Ovary (tissue), 9 donors: ENCODE measurements around the gene WHAMM. TPM values are rescaled to one million over a fixed set of nuclear protein-coding genes. Genes with fewer than 3 reads are reported as not detected.

Experiments
- DNase-seq, 5 donors: peaks; one replicate each; pipeline ENCODE4 v3.0.0-alpha.2; 2019 to 2020
- H3K27ac ChIP-seq, 2 donors: fragments of 200-600 bp; one replicate each; pipeline versions ENCODE4 v1.5.1 to v1.8.0; 2019 to 2022
- H3K27me3 ChIP-seq: fragments of 200-600 bp; one replicate; pipeline ENCODE4 v1.8.0; 2022
- H3K36me3 ChIP-seq: fragments of 200-600 bp; sonication (generic); one replicate; pipeline ENCODE4 v1.5.1; 2019
- H3K4me1 ChIP-seq: one replicate; pipeline ENCODE4 v1.8.1; 2013; ENCODE audit warnings: mild to moderate bottlenecking, moderate library complexity; ENCODE audit not compliant: insufficient read depth
- H3K4me3 ChIP-seq: fragments of 200-600 bp; sonication (generic); one replicate; pipeline ENCODE4 v1.5.1; 2017
- H3K9me3 ChIP-seq, 2 donors: fragments of 200-600 bp in 1 of 2; sonication (generic) in 1 of 2; one replicate each; pipeline versions ENCODE4 v1.5.1 to v1.8.1; 2013 to 2019; ENCODE audit warnings: mild to moderate bottlenecking in 1 of 2, moderate library complexity in 1 of 2
- EP300 ChIP-seq: sonication (generic); formaldehyde crosslinking; IDR thresholded peaks from one replicate; pipeline ENCODE4 v1.6.1; 2017; ENCODE audit warnings: antibody characterized with exemption
- POLR2A ChIP-seq: fragments of 450-650 bp; IDR thresholded peaks from one replicate; pipeline ENCODE4 v1.6.1; 2017; ENCODE audit warnings: antibody characterized with exemption, mild to moderate bottlenecking, moderate library complexity
- WGBS, 3 donors: extraction: QIAGEN DNeasy Blood & Tissue Kit in 1 of 3; methylation state at CpG; one replicate each; pipeline versions ENCODE4 v1.1.5 to v1.1.7; 2013 to 2017; 5-methylcytosine and 5-hydroxymethylcytosine counted together
- intact Hi-C, 4 donors: fragments of 100-400 bp; cut with DNase I; formaldehyde crosslinking; loops; one replicate each; pipeline versions ENCODE4 v1.11.0 to v1.15.1; 2022 to 2023
- polyA plus RNA-seq, 2 donors: library from polyadenylated mRNA; stranded (reverse); fragments of 200-250 nt in 1 of 2; fragments of 350-450 nt in 1 of 2; fragmentation: Illumina TruSeq in 1 of 2; extraction: RNeasy Lipid Tissue Mini Kit (QIAGEN cat#74804) in 1 of 2; gene quantifications; one replicate each; pipeline ENCODE4 v1.2.3, GENCODE V29; 2013 to 2014
- total RNA-seq, 7 donors: library from RNA; depleted of rRNA in 2 of 7; stranded (reverse); fragments of >200 nt in 2 of 7; fragmentation: NEBNext Ultra II Directional in 3 of 7; extraction: Animal tissue kit (Norgen Biotek cat#: 25700) in 3 of 7; gene quantifications; one replicate each; pipeline versions ENCODE4 v1.1.0 to v1.2.4, GENCODE V29; 2016 to 2023
- TF ChIP-seq, protein P1 (sequence below), 3 donors: fragments of 450-650 bp in 2 of 3; fragments of 200-600 bp in 1 of 3; IDR thresholded peaks; one replicate each; pipeline versions ENCODE4 v1.5.1 to v1.8.0; 2016 to 2022; ENCODE audit warnings: antibody characterized with exemption in 3 of 3, mild to moderate bottlenecking in 1 of 3
- donor health status: DM: no; HTN: no; CAD: no; lungs with moderate emphysema.
- donor health status: DM: no; HTN: no; CAD: no.
- donor health status: Bipolar disorder and iron deficiency.
- donor health status: DM: yes; HTN: yes; CAD: no.
- donor health status: DM: no; HTN: no; CAD: no.
- donor health status: DM: yes; HTN: yes; CAD: no.

WHAMM gene
- total and polyA plus RNA-seq, 9 donors, result 6.5 to 12.5 (median 8.5) TPM

DNA sequence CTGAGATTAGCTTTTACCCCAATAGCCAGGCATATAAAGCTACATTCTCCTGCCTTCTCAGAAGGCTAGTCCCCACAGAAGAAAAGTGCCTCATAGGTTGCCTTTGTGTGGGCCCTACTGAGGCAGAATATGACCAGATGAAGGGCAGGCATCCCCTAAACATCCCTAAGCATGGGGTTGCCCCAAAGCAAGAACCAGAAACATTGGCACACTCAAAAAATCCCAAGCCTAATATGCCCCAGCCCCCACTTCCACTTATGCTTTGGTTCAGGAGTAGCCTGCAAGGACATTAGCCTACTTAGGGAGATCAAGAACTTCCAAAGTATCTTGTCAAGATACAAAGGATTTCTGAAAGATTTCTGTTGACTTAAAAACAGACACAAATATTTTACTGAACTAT, 29.7 kb downstream of the WHAMM start:
- intact Hi-C loops, result no loop called here
- Histone ChIP-seq H3K4me3 (no peak overlapping the region), H3K27ac (no peak overlapping the region), H3K4me1 (no peaks in the 10 kb centered on the region), H3K27me3 (no peaks in the 10 kb centered on the region), H3K36me3 (no peaks in the 10 kb centered on the region), H3K9me3 (no peaks in the 10 kb centered on the region)
- TF ChIP-seq POLR2A (no peak), EP300 (no peak)
- TF ChIP-seq, protein P1, sequence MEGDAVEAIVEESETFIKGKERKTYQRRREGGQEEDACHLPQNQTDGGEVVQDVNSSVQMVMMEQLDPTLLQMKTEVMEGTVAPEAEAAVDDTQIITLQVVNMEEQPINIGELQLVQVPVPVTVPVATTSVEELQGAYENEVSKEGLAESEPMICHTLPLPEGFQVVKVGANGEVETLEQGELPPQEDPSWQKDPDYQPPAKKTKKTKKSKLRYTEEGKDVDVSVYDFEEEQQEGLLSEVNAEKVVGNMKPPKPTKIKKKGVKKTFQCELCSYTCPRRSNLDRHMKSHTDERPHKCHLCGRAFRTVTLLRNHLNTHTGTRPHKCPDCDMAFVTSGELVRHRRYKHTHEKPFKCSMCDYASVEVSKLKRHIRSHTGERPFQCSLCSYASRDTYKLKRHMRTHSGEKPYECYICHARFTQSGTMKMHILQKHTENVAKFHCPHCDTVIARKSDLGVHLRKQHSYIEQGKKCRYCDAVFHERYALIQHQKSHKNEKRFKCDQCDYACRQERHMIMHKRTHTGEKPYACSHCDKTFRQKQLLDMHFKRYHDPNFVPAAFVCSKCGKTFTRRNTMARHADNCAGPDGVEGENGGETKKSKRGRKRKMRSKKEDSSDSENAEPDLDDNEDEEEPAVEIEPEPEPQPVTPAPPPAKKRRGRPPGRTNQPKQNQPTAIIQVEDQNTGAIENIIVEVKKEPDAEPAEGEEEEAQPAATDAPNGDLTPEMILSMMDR (IDR thresholded peaks at IDR 0.05), result no peak
- no peak for DNase-seq

DNA sequence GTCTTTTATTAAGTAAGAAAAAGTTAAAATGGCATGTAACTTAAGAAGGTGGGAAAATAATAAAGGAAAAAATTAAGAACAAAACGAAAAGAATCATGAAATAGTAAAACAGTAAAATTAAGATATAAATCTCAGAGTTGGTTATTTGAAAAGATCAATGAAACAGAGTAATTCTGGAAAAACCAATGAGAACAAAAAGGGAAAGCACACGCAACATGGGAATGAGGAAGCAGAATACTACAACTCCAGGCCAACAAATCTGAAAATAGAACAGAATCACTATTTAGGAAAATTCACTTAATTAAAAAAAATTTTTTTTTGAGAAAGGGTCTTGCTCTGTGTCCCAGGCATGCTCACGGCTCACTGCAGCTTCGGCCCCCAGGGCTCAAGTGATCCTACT, 30.7 kb downstream of the WHAMM start:
- no peak overlapping the region for H3K27ac ChIP-seq
- DNase-seq, result no peak
- no peaks in the 10 kb centered on the region for H3K36me3 ChIP-seq
- no peak overlapping the region for H3K4me3 ChIP-seq
- TF ChIP-seq, protein P1 (IDR thresholded peaks at IDR 0.05), result no peak
- TF ChIP-seq EP300 (no peak), POLR2A (no peak)
- H3K27me3 ChIP-seq, result no peaks in the 10 kb centered on the region
- no peaks in the 10 kb centered on the region for H3K4me1 ChIP-seq
- intact Hi-C loops, result no loop called here
- no peaks in the 10 kb centered on the region for H3K9me3 ChIP-seq
- 94 to 97% (median 96%) methylated on average over 4 of the region's 4 CpGs for WGBS, 3 donors

DNA sequence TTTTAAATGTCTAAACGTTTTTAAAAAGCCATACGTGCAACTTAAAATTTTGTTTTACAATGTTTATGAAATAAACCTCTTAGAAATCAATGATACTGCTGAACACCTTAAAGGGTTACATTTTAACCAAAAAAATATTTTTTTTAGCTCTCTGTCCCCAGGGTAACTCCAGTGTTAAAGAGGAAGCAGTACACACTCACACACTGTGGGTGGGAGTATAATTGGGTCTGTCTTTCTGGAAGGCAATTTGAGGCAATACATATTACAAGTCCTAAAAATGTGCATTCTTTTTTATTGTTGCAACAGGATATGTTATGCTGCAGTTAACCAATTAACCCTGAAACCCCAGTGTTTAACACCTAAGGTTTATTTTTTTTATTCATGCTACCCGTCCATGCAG, 34.1 kb downstream of the WHAMM start:
- Histone ChIP-seq H3K36me3 (no peaks in the 10 kb centered on the region), H3K27me3 (no peaks in the 10 kb centered on the region), H3K9me3 (no peaks in the 10 kb centered on the region), H3K4me1 (no peaks in the 10 kb centered on the region), H3K4me3 (no peak overlapping the region), H3K27ac (no peak overlapping the region)
- no peak for DNase-seq
- TF ChIP-seq, protein P1 (IDR thresholded peaks at IDR 0.05), result no peak
- TF ChIP-seq EP300, result no peak
- no peak for TF ChIP-seq POLR2A
- intact Hi-C loops, result no loop called here
- WGBS, 3 donors, result 84 to 91% (median 86%) methylated on average over 3 of the region's 3 CpGs

DNA sequence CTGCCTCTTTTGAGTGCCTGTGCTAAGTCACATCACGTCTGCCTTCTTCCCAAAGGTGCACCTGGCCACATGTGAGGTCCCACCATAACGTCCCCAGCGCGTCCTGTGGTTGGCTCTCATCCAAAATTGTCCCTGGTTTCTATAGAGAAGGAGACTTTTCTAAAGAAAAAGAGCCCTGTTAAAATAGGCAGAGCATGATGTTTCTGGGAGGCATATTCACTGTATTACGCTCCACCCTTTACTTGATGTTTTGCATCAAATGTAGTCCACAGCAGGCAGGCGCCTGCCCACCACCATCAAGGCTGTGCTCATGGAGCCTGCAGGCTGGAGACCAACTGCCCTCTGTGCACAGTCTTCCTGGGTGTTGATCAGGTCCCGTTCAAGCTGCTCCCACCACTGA, 36.3 kb downstream of the WHAMM start:
- intact Hi-C loops, result no loop called here
- TF ChIP-seq POLR2A (no peak), EP300 (no peak)
- TF ChIP-seq, protein P1 (IDR thresholded peaks at IDR 0.05), result no peak
- Histone ChIP-seq H3K27me3 (no peaks in the 10 kb centered on the region), H3K9me3 (no peaks in the 10 kb centered on the region), H3K4me3 (no peak overlapping the region), H3K36me3 (no peaks in the 10 kb centered on the region), H3K4me1 (no peaks in the 10 kb centered on the region), H3K27ac (no peak overlapping the region)
- no peak for DNase-seq
- 65 to 77% (median 73%) methylated on average over 7 of the region's 7 CpGs for WGBS, 3 donors

DNA sequence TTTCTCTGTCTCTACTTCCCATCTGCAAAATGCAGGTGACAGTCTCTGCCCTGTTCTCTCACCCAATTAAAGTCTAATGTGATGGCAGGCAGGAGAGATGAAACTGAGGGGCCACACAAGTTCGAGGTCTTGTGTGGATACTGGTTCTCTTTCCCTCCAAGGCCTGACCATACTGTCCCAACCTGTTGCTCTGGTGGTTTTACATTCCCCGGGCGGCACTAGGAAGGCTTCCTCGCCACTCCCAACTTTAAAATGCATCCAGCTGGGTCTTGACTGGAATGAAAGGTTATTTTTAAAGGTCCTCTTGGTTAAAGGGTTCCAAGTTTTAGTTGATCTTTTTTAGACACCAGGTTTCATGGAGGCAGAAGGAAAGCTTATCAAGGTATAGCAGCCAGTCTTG, 37.2 kb downstream of the WHAMM start:
- intact Hi-C loops, result no loop called here
- Histone ChIP-seq H3K27ac (no peak overlapping the region), H3K36me3 (no peaks in the 10 kb centered on the region), H3K4me1 (no peaks in the 10 kb centered on the region), H3K9me3 (no peaks in the 10 kb centered on the region), H3K27me3 (no peaks in the 10 kb centered on the region), H3K4me3 (no peak overlapping the region)
- no peak for TF ChIP-seq POLR2A
- TF ChIP-seq EP300, result no peak
- TF ChIP-seq, protein P1 (IDR thresholded peaks at IDR 0.05), result no peak
- 81 to 92% (median 88%) methylated on average over 4 of the region's 4 CpGs for WGBS, 3 donors
- DNase-seq, result no peak
